NCI-H2107 treated with DMSO at 0.1 percent for 48 hours (cell line): ENCODE results near the gene EIF2S1.
"Not testable (repeated sequence)": the region's sequence is repeated elsewhere in the genome, so short reads cannot be mapped to it uniquely, and the experiment has no call there.

Source experiments
- DNase-seq: peaks from one replicate; lab custom pipeline; 2025; ENCODE audit not compliant: unreplicated experiment; lab: John Stamatoyannopoulos, UW

Gene EIF2S1

DNA sequence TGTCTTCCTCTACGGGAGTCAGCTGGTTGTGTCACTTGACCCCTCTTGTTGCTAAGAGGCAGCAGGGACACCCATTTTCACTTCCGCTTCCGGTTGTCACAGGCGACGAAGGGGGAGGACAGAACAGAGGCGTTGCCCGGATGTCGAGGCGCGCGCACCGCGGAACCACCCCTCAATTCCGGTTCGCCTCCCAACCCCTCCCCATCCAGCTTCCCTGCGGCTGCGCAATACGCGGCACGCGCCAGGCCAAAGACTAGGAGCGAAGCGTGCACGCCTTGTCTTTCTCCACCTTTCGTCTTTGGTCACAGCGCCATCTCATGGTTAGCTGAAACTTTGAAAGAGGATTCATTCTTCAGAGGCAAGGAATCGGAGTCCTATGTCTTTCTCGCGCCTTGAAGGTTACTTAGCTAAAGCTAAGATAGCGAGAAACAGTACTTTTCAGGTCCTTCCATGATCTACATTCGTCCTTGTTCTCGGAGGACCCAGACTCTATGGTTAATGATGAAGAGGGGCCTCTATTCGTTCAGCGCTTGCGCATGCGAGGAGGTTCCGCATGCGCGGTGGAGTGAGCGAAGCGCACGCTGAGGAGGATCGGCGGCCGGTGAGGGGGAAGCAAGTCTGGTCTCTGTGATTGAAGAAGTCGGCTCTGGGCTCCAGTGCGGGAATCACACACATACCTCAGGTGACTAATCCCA, at the start of gene EIF2S1, which contains the start of gene ATP6V1D:
Gene EIF2S1, plus strand, starts transcription at position 554 of the 695 bp plus-strand sequence. CDS start 4,440 bp downstream, outside the sequence.
Gene ATP6V1D, minus strand, starts transcription at position 30 of the 695 bp plus-strand sequence. CDS start 106 bp downstream, outside the sequence.
- peak; percentile 98 for DNase-seq

DNA sequence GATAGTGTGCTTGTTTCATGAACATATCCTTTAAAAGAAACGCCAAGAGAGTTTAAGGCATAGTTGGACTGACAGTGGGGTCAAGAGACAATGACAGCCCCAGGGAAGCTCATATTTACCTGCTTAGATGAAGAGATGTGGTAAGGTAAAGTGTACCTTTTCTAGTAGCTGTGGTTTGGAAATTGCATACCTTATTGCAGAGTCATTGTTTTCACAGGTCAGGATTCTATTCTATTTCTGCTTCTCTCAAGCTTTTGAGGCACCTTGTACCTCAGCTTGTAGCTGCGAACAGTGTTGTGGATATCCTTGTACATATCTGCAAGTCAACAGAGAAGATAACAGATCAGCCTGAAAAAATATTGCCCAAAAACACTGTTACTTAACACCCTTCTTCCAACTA, 48.3 kb upstream of the EIF2S1 start:
- peak; percentile 75 for DNase-seq

DNA sequence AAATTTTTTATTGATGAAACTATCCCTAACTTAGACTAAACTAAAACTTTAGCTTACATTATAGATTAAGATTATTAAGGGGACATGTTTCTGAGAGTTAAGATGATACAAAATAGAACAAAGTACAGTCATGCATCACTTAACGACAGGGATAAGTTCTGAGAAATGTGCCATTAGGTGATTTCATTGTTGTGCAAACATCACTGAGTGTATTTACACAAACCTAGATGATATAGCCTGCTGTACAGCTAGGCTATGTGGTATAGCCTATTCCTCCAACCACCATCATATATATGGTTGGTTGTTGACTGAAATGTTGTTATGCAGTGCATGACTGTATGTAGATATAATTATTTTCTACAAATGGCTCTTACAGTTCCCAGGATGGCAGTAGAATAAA, 47.0 kb upstream of the EIF2S1 start:
- no peak for DNase-seq

DNA sequence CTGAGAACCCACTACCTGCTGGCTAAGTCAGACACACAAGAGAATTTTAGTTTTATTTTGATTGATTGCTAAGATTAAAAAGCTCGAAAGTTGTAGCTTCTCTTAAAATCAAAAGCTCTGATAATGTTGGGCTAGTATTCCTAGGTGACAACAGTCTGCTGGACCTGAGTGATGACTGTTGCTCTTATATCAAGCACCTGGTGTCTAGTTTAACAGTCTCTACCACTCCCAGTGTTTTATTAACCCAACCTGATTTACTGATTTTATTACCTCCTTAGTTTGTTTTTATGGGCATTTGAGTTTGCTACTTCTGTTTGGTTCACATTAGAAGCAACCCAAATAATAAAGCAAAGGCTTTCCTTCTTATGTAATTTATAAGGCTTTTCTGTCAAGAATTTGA, 42.3 kb upstream of the EIF2S1 start:
- no peak for DNase-seq

DNA sequence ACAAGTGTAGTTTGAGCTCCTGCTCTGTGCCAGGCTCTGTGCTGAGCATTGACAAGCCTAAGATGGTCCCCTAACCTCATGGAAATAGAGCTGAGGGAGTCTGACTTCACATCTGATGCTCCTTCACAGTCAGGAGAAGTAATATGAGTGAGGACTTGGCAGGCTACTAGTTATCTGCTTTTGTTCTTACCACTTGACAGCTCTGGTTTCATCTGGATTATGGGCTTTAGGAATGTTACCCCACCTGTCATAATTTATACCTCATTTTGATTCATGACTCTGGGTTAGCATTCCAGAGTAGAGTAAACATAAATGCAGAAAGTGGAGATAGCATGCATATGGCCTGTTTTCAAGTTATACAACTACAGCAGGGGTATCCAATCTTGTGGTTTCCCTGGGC, 41.0 kb upstream of the EIF2S1 start:
- peak; percentile 71 for DNase-seq

DNA sequence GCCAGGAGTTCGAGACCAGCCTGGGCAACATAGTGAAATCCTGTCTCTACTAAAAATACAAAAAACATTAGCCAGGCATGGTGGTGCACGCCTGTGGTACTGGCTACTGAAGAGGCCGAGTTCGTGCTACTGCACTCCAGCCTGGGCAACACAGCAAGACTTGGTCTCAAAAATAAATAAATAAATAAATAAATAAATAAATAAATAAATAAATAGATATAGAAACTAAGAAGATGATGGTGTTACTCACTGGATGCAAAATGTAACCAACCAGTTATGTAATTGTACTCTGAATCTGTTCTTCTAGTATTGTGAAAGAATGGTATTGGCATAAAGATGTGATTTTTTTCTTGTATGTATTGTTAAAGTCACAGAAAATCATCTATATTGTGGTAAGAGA, 30.5 kb upstream of the EIF2S1 start:
- DNase-seq = not testable (repeated sequence)

DNA sequence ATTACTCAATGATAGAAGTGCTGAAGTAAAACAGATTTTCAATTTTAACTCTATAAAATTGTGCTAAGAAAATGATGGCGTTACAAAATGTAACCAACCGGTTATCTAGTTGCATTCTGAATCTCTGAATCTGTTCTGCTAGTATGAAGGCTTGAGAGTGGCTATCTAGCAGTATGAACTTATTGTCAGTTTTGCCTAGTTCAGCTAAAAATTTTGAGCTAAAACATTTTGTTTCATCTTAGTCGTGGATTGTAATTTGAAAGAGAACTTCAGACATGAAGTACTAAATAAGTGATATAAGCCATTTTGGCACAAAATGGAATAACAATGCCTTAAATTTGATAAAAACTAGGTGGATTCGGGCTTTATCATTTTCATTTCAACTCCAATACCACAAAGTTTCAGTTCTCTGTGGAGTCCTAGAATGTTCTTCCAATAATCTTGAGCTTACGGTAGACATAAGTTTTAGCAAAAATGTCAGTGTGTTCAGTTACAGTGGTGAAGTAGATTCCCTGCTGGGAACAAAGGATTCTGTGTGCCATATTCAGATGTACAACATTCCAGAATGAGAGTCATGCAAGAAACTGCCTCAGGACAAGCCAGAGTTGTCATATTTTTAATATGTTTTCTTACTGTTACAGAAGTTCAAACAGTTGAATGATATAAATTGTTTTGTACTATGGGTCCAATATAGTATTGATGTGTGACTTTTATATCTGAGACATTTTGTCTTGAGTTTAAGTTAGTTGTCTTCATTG, 28.6 kb upstream of the EIF2S1 start:
- DNase-seq = no peak

DNA sequence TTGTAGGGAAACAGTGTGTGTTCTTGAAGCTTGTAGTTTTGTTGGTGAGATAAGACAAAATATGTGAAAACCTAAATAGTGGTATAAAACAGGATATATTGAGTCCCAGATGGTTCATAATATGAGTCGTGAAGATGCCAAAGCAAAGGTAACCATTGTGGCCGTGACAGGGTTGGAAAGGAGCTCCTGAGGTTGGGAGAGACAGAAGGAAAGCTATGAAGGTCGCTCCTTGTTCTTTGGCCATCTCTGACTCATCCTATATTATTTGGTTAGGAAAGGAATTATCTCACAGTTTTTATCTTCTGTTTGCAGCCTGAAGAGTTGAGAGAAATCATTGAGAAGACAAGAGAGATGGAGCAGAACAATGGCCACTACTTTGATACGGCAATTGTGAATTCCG, 27.7 kb upstream of the EIF2S1 start:
- DNase-seq = no peak

DNA sequence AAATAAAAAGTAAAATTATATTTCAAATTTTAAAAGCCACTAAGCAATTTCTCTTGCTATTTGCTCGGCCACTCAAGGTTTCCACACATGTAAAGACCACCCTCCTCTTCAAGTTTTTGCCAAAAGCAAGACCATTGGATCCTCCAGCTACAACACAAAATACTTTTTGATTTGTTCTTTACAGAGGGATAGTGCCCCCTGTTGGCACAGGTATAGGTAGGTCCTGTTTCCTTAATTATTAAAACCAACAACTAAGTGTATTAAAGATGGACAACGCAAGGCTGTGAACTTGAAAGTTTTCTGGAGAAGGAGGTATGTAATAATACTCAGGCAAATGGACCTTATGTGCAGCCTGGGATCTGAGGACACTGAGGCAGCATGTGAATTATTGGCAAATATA, 24.3 kb upstream of the EIF2S1 start:
- DNase-seq = no peak

DNA sequence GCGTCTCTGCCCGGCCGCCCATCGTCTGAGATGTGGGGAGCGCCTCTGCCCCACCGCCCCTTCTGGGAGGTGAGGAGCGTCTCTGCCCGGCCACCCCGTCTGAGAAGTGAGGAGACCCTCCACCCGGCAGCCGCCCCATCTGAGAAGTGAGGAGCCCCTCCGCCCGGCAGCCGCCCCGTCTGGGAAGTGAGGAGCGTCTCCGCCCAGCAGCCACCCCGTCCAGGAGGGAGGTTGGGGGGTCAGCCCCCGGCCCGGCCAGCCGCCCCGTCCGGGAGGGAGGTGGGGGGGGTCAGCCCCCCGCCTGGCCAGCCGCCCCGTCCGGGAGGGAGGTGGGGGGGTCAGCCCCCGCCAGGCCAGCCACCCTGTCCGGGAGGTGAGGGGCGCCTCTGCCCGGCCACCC, 18.9 kb upstream of the EIF2S1 start:
- DNase-seq = not testable (repeated sequence)

DNA sequence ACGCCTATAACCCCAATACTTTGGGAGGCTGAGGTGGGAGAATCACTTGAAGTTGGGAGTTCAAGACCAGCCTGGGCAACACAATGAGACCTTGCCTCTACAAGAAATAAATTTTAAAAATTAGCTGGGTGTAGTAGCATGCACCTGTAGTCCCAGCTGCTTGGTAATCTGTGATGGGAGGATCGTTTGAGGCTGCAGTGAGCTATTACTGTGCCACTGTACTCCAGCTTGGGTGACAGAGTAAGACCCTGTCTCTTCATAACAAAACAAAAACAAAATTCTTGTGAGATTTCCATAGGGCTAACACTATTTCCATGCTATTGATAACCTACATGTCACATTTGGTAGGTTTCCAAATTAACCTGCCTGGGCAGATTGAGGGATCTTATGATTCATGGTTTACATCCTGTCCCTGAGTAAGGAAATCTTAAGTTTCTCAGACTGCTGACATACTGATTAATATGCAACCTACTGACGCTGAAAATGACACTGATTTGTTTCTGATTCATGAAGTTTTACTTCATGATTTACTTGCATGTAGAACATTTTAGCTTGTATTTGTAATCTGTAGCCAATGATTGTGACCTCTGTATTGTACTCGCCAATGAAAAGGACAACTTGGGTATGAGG, 16.4 kb upstream of the EIF2S1 start:
- no peak for DNase-seq

DNA sequence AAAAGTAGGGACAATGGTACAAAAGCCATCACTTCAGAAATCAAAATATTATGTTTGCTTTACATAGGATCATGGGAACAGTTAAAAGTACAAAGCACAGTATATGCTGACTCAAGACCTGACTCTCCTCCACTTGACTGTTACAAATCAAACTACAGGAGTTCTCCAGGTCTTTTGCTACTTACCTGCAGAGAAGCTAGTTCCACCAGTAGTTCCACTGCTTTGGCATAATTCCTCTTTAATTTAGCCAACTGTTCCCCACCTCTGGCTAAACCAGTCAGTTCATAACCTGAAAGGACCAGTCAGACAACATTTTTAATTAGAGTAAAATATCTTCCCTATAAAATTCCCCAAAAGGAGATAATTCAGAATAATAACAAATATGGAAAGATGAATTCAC, 14.5 kb upstream of the EIF2S1 start:
- DNase-seq = no peak

DNA sequence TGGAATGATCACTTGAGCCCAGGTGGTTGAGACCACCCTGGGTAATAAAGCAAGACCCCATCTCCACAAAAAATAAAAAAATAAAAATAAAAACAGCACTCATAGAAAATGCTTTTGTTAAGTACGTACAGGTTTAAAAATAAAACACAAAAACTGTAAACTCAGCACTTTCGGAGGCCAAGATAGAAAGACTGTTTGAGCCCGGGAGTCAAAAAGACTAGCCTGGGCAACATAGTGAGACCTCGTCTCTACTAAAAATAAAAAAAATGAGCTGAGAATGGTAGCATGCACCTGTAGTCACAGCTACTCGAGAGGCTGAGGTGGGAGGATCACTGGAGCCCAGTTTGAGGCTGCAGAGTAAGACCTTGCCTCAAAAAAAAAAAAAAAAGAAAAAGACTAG, 8.1 kb upstream of the EIF2S1 start:
- DNase-seq = no peak

DNA sequence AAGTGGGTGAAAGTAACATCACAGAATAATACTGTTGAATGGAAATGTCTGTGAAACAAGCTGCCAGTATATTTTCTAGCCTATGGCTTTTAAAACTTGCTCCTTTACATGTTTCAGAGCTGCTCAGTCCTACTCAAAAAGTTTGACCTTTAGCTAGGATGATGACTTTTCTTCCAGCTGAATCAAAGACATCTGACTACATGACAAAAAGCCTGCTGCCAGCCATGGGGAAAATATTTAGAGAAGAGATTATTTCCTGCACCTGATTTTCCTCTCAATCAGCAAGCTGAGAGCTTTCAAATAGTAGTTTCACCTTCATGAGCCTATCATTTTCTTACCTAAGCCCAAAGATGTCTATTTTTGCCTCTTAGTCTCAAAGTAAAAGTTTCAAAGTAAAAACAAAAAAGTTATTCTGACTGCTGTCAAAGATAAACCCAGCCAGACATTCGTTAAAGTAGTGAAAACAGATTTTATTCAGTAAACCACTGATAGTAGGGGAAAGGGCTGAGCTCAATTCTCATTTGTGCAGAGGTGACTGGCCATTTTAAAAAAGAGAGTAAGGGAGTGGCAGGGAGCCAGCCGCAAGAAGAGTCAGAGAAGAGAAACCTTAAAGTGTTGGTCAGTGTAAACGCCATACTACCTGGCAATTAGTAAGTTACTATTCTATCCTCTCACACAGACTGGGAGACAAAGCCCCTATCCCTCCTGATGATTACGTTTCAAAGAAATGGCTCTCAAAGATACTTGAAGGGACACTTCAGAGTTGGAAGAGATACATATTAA, 2.8 kb upstream of the EIF2S1 start:
- DNase-seq = peak; percentile 25

DNA sequence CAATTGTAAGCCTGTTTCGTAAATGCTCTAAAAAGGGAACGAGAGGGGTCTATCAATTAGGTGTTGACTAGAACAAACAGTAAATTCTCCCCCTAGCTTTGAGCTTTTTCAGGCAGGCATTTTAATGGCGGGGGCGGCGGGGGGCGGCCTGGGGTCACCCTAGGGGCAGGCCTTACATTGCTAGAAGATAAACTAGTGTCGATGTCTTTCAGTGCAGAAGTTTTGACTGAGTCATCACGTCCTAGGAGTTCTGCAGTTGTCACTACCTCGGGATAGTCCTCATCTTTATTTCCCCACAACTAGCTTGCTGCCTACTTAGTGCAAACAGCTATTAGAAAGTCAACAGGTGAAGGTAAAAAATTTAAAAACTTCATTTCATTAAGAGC, 2.2 kb upstream of the EIF2S1 start:
- no peak for DNase-seq

DNA sequence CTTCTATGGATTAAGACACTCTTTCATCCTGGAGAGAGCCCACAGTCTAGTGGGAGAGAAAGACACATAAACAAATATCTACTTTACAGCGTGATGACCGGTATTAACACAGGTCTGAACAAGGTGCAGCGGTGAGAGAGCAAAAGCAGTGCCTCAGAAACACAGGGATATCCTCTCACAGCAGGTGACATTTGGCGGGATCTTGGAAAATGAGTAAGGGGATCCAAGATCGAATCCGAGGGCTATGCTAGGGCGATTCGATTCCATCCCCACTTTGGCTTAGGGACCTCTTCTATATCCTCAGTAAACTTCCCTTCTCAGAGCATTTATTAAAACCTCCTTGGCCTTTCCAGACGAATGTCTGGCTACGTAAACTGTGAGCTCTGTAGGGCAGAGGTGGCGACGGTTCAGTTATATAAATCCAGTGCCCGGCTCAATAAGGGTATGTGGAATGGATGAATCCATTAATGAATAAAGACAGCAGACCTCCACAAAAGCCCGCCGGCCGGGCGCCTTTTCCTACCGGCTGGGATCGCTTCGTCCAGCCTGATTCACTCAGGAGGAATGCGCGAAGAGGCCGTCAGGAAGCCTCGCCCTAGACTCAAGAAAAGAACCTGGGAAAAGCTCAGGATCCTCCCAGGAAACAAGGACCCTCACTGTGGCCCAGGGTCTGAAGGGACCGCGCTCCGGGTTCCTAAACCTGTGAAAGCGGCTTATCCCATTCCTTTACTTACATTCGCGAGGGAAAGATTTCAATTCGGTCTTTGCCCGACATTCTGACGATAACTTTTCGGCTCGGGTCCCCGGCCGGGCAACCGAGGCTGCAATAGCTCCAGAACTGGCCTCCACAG, 979 bp upstream of the EIF2S1 start:
- DNase-seq = no peak

DNA sequence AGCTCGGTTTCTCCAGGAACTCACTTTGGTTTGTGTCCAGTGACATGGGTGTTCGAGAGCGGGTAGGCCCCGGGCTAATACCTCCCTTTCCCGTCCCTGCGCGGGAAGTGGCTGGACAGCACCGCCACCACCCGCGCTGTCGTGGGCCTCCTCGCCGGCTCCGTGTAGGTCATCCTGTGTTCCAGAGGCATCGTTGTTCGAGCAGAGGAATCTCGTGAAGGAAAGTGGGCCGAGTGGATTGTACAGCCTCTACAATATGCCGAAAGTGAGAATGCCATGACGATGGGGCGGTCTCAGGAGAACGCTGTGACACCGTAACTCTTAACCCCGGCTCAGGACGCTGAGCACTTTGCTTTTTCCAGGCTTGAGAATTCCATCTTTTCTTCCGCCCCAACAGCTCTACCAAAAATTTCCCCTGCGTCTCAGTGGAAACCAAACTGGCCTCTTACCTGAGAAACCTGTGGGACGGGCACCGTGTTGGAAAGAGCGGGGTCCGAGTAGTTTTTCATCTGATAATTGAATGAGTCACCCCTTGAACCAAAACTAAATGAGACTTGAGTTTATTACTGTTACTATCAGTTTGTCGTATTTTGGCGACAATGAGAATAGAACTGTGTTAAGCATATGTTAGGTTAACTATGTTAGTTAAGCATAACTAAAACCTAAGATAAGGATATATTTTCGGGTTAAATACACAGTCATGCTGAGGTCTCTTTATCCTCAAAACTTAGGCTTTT, 510 bp downstream of the EIF2S1 start:
- DNase-seq = no peak

DNA sequence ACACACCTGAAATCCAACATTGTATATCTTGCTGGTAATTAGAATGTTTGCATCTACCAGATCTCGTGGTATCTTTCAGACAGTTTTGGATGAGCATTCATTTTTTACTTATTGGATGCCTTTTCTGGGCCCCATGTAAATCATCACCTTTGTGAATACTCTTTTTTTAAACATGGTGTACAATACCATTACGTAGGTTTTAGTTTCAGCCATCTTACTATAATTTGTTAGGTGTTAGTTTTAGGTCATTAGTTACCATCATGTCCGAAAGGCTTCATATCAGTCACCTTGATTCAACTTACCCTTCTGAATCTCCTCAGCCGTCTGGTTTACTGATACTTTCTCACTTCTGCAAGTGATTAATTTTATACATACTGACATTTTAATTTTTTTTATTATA, 5.3 kb downstream of the EIF2S1 start:
- no peak for DNase-seq

DNA sequence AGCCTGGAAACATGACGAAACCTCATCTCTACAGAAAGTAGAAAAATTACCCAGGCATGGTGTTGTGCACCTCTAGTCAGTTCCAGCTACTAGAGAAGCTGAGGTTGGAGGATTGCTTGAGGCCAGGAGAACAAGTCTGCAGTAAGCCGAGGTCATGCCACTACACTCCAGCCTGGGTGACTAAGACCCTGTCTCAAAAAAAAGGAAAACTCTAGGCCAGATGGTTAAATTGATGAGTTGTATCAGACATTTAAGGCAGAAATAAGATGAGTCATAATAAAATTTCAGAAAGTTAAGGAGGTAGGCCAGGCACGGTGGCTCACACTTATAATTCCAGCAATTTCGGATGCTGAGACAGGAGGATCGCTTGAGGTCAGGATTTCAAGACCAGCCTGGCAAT, 10.7 kb downstream of the EIF2S1 start:
- no peak for DNase-seq
